GM18505 (cell line): ENCODE data around the gene DNAJB6.

ENCODE experiments used
- ATAC-seq: cut with Tn5 transposase; IDR thresholded peaks from one replicate; pipeline ENCODE4 v1.9.1; 2021; ENCODE audit not compliant: unreplicated experiment
- POLR2A ChIP-seq: IDR thresholded peaks from 4 replicates; pipeline ENCODE4 v1.6.1; 2011; ENCODE audit warnings: borderline replicate concordance; ENCODE audit not compliant: insufficient read depth, insufficient read length; ENCODE audit errors: extremely low read depth

DNAJB6 gene

DNA sequence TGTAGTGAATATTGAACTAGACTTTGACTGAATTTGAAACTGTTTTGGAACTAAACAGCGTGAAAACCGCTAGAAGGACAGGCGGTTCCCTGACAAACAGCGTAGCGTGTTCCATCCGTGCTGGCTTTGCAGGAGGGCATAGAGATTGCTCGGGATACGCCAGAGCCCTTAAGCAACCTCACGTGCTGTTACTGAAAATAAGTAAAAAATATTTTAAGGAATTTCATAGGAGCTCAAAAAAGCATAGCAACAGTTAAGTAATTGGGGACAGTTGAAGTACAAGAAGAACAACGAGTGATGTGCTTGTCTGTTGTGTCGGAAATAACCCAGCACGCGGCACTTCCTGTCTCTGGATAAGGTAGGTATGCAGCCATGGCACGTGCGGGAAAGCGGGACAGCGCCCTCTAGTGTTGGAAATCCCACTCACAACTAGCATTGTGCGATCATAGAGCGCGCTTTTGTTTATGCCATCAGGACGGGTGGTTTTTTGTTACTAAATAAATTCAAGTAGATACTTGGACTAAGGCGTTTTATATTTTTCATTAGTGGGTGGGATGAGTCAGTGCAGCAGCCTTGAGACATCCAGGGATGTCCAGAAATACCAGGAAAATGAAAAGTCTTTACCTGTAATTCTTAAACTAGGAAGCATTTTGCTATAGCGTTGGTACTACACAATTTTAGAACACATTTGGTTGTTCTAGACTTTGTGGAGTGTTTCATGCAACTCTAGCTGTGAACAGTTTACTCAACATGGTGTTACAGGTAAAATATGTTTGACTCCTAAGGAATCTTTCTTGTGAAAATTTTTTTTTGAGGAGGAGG lies 50.4 kb downstream of the DNAJB6 start:
- peak; percentile 93 for ATAC-seq
- no peak for TF ChIP-seq POLR2A

DNA sequence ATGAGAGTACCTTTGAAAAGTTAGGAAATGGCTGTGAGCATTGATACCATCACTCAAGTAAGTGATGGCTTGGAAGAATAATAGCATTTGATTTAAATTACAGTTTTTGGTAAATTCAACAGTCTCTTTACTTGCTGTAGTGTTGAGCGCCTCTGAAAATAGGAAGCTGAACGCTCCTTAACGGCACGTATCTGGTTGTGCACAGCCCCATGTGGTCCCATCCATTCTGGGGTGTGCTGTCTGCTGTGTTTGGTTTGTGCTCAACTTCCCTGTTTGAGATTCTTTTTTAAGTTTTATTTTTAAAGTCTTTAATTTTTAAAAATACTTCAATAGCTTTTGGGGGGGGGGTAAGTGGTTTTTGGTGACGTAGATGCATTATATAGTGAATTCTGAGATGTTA lies 51.5 kb downstream of the DNAJB6 start:
- no peak for TF ChIP-seq POLR2A
- ATAC-seq: no peak

DNA sequence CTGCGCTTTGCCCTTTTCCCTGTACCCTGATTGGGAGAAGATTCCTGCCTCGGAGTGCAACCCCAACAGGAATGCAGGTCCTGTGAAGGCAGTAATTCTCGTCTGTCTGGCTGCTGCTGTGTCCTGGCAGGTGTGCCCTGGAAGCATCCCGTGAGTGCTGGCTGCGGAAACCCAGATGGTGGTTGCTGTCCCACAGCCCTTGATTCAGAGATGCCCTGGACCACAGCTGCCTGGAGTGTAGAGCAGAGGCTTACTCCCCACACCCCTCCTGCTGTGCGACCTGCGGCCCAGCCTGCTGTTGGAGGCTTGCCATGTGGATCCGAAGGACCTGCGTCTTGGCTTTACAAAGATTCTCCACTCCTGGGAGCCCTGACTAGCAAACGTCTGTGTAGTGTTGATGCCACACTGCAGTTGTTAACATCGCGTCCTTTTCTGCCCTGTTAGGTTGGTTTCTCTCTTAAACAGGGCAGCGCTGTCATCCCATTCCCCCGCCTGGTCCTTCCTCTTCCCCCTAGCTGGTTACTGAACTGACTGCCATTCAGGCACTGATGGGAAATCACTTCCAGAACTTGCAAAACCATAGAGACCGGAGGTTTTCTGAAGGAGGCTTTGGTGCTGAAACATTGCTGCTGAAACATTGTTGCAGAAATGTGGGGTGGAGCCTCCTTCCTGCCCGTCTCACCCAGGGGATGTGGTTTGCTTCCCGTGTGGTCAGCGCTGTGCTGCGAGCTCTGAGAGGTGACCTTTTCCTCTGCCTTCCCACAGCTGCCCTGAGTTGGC lies 53.3 kb downstream of the DNAJB6 start:
- ATAC-seq: no peak
- TF ChIP-seq POLR2A: no peak

DNA sequence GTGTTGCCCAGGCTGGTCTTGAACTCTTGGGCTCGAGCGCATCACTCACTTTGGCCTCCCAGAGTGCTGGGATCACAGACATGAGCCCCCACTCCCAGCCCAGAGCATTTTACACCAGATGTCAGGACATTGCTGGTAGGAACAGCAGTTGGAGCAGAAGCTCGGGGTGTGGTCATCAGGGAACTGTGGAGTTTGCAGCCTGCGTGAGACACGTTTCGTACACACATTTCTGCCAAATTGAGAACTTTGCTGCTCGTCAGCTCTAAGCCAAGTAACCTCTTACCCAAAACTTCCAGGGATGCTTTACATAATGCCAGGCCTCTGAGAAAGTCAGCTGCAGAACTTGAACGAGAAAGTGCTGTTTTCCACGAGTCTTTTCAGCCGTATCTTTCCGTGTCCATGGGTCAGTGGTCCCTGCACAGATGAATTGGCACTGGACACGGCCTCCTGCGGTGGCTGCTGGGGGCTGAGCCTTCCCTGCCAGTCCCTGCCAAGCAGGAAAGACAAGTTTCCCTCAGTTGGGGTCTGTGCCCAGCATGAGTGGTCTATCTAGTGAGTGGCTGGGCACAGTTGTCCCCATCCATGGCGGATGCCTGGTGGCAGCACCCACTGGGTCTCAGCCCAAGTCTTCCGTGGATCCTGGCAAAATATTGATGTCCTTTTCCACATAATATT lies 54.4 kb downstream of the DNAJB6 start:
- no peak for TF ChIP-seq POLR2A

DNA sequence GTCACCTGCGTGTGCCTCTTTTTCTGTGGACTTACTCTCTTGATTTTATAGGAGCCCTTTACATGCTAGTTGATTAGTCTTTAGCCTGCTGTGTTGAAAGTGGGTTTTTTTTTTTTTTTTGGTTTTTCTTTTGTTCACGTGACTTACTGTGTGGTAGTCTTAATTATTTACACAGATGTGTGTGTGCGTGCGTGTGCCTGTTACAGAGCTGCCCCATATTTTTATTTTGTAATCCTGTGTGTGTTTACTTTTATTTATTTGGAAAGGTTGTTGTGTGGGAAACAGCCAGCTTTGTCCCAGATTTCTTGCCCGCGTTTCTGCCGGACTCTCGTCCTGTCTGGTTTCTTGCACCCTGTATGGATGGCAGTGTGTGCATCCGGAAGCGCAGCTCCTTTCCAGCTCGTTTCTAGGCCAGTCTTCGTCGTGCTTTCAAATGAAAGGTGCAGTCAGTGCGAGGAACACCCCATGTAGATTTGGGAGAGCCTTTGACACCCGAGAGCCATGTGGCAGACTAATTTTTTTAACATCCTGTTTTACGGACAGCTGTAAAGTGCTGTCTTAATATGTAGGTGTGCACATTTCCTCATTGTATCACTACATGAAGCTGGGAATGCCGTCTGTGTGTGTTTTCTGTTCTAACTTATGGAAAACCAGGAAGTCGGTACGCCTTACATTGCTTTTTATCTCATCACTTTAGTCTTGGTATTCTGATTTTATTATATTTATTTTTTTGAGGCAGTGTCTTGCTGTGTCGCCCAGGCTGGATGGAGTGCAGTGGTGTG lies 55.6 kb downstream of the DNAJB6 start:
- TF ChIP-seq POLR2A: no peak
- ATAC-seq: no peak

More for the DNA sequence above, 54.4 kb downstream of the DNAJB6 start:
- no peak for ATAC-seq

DNA sequence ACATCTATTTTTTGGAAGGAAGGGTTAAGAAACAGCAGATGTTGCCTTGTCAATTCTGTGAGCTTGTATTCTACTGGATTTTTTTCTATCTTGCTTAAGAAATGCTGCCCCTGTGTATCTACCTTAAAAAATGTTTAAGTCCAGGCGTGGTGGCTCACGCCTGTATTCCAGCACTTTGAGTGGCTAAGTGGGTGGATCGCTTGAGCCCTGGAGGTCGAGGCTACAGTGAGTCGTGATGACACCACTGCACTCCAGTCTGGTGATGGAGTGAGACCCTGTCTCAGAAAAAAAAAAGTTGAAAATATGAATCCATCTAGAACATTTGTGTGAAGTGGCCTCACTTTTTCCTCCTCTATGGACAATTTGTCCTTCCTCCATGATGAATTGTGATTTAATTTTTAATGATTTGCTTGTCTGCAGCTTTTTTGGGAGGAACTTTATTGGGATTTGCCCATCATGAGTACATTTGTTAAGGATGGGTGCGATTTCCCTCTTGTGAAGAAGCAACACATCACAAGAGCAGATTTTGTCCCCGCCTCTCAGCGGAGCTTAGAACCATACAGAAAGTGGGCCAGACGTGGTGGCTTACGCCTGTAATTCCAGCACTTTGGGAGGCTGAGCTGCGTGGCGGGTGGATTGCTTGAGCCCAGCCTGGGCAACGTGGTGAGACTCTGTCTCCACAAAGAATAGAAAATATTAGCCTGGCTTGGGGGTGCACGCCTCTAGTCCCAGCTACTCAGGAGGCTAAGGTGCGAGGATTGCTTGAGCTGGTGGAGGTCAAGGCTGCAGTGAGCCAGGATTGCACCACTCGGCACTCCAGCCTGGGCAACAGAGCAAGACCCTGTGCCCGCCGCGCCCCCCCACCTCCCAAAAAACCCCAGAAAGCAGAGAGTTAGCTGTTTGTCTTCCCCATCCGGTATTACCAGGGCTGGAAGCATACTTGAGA lies 57.7 kb downstream of the DNAJB6 start:
- no peak for TF ChIP-seq POLR2A
- ATAC-seq: no peak

DNA sequence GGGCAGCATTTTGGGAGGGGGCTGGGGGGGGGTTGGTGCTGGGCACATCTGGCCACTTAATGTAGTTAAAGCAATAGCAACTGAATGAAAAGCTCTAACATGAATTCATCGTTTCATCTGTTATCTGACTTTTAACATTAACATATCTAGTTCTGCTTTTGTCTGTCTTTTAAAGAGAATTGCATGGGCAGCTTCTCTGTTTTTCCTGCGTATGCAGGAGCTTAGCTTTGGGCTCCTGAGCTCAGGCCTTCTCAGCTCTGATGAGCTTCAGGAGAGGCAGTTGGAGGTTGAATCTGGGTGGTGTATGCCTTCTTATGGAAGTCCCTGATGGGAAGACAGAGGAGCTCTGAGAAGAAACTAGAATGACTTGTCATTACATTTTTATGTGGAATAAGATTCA lies 58.4 kb downstream of the DNAJB6 start:
- no peak for ATAC-seq
- no peak for TF ChIP-seq POLR2A

DNA sequence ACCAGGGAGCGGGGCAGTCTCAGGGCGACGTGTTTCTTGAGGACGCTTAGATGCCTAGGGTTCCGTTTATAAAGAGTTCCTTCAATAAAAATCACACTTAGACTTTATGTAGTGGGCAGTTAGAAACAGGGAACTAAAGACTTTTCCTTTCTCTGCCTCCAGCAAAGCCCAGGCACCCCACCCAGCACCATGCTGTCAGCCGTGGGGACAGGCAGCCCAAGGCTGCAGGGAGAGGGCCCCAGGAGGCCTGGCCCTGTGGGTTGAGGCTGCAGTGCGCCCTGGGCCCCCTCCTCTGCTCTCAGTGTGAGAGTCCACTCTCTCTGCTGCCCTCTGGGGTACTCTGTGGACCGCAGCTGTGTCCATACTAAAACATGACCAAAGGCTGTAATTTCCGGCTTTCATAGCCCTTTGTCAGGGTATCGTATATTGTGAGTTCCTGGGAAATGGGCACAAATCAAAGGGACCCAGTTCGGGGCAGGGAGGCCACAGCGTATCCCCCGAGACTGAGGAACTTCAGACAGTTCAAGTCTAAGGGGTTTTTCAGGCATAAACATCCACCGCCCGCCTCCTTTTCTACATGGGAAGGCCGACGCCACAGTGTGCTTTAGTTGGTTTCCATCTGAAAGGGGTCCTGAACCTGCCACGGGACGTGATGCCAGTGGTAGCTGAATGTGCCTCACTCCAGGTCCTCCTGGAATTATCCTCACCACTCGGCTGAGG lies 59.7 kb downstream of the DNAJB6 start:
- TF ChIP-seq POLR2A: no peak

DNA sequence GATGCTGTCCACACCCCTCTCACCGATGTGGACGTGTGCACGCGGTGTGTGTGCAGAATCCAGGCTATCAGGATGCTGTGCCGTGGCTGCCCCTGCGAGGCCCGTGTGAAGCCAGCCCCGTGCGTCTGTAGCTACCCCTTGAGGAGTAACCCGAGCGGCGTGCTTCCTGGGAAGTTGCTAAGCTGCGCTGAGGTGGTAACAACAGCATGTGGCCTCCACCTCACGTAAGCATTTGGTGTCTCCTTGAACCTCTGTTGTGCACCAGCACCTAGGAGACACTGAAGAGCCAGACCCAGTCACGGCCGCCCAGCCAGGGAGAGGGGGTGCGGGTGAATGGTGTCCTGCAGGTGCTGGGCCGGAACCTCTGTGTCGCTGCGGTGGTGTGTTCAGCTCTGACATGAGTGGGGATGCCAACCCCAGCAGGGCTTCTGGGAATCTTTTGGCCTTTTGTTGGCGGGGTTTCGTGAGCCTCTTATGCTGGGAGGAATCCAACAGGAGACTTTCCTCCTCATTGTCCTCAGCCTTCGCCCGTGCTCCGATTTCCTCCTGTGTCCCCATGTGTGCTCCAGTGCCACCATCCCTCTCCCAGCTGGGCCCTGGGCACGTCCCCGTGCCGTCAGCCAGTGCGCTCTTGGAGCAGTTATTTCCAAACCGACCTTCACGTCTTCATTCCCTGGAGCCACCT lies 60.4 kb downstream of the DNAJB6 start:
- ATAC-seq: no peak
- TF ChIP-seq POLR2A: no peak

More for the DNA sequence above, 59.7 kb downstream of the DNAJB6 start:
- no peak for ATAC-seq

DNA sequence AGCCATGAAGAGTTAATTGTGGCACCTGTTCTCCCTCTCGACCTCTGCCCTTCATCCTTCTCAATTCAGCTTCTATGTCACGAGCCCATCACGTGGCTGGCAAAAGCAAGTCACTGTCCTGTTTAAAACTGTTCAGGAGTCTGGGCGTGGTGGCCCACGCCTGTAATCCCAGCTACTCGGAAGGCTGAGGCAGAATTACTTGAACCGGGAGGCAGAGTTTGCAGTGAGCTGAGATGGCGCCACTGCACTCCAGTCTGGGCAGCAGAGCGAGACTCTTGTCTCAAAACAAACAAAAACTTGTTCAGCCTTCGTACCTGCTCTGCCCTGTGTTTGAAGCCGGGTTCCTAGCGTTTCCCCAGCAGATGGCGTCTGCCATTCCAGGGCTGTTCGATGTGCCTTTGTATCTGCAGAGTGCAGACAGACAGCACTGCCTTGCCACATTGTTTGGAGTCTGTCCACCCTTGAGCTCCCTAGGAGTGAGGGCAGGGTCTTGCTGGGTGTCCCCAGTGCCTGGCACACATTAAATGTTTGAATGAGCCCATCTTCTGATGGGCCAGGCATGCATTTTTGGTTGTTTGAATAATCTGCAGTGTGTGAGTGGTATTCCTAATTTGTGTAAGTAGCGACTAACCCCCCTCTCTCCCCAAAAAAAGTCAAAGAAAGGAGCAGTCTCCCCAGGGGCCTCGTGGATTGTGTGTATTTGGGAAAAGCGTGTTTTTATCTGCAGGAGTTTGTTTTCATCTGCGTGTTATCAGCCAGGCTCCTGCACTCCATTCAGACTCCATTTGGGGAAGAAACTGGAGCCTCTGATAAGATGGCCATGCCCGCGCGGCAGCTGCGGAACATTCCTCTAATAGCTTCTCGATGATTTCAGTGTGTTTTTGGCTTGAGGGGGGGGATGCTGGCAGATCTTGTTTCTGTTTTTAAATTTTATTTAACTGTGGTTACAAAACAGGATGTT lies 61.2 kb downstream of the DNAJB6 start:
- ATAC-seq: no peak
- no peak for TF ChIP-seq POLR2A
